OCI-LY7 (cell line): ENCODE measurements around the gene ADGRL2.

Source experiments
- CTCF ChIP-seq: fragments of 200-600 bp; sonication (generic); conservative IDR thresholded peaks from 2 replicates; pipeline ENCODE4 v1.5.1; 2014; ENCODE audit warnings: mild to moderate bottlenecking, antibody characterized with exemption, low read length, moderate library complexity, mixed read lengths
- EZH2phosphoT487 ChIP-seq: fragments of 200-600 bp; sonication (generic); IDR thresholded peaks from 2 replicates; pipeline ENCODE4 v1.6.1; 2018; ENCODE audit warnings: low read depth, borderline replicate concordance, mild to moderate bottlenecking, mixed run types, antibody characterized with exemption, low read length, moderate library complexity, mixed read lengths

- no peak for TF ChIP-seq CTCF
- TF ChIP-seq EZH2phosphoT487 = no peak
Measured at GRCh38 chr1:81948495-81948894, 147.8 kb downstream of the ADGRL2 start.
